Stimulated activated CD4-positive, alpha-beta T cell treated with anti-CD3 and anti-CD28 coated beads, Interleukin-4, amount 100 ng/mL, for 4 hours (primary cell): Measurements from ENCODE around the gene FAM83F.
A peak's percentile ranks its signal among the peaks of the same experiment; 100 is the strongest.
"Not testable (repeated sequence)": the region's sequence is repeated elsewhere in the genome, so short reads cannot be mapped to it uniquely, and the experiment has no call there.

Source experiments
- DNase-seq, 2 experiments: peaks; one replicate each; pipeline ENCODE4 v3.0.0-alpha.2; 2020

The FAM83F gene

GRCh38 chr22:40019100-40019499, 24.3 kb downstream of the FAM83F start:
- DNase-seq, result no peak

GRCh38 chr22:40020956-40021355, 26.2 kb downstream of the FAM83F start:
- no peak for DNase-seq

GRCh38 chr22:40021401-40022000, 26.7 kb downstream of the FAM83F start:
- DNase-seq, result no peak

- no peak for DNase-seq
Observed at GRCh38 chr22:40022536-40023240, 27.9 kb downstream of the FAM83F start.

- no peak for DNase-seq
Observed at GRCh38 chr22:40023341-40023841, 28.6 kb downstream of the FAM83F start.

GRCh38 chr22:40024201-40025061, 29.7 kb downstream of the FAM83F start:
- DNase-seq, result peak; percentile 45 to 61

GRCh38 chr22:40025062-40025379, 30.3 kb downstream of the FAM83F start:
- not testable (repeated sequence) for DNase-seq

- DNase-seq, result no peak
Observed at GRCh38 chr22:40025856-40026255, 31.1 kb downstream of the FAM83F start.

- DNase-seq, result no peak
Observed at GRCh38 chr22:40026641-40027040, 31.9 kb downstream of the FAM83F start.

- no peak for DNase-seq
Observed at GRCh38 chr22:40027191-40028097, 32.7 kb downstream of the FAM83F start.

GRCh38 chr22:40028098-40028425, 33.3 kb downstream of the FAM83F start:
- no peak for DNase-seq

GRCh38 chr22:40029189-40029890, 34.6 kb downstream of the FAM83F start:
- DNase-seq, result no peak

GRCh38 chr22:40030026-40030757, 35.4 kb downstream of the FAM83F start:
- DNase-seq, result no peak

- DNase-seq, result no peak
Observed at GRCh38 chr22:40030758-40031095, 36.0 kb downstream of the FAM83F start.

GRCh38 chr22:40031766-40032470, 37.2 kb downstream of the FAM83F start:
- DNase-seq, result no peak

- DNase-seq, result no peak
Observed at GRCh38 chr22:40033586-40034380, 39.0 kb downstream of the FAM83F start.

- no peak for DNase-seq
Observed at GRCh38 chr22:40035351-40035750, 40.6 kb downstream of the FAM83F start.

GRCh38 chr22:40036126-40036525, 41.4 kb downstream of the FAM83F start:
- DNase-seq, result no peak

GRCh38 chr22:40036591-40037225, 42.0 kb downstream of the FAM83F start:
- DNase-seq, result peak; percentile 37 to 46
